ENCODE data around the gene BCOR.

The BCOR gene

DNA sequence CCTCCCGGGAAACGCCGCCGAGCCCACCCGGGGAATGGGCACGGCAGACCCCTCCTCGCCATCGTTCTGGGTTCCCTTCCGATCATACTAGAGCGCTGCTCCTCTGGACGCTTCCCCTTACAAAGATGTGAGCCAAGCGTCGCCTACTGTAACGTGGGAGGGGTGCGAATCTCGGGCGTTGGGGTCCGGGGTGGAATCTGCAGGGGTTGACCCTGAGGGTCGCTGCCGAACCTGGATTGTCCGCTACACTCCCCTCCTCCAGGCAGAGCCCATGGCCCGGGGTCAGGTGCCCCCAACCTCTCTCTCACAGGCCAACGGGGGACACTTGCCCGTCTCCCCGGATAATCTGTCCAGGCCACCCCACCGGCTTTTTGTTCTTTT is 13.8 kb downstream of the BCOR start:
- Mint-ChIP-seq H3K27me3 (no peaks in the 10 kb centered on the region), H3K9me3 (no peaks in the 10 kb centered on the region), H3K4me1 (peaks cover 36% of the 10 kb centered on the region), H3K27ac (ENCODE audit: low read depth) (no peak overlapping the region), H3K36me3 (ENCODE audit: insufficient read depth) (peaks cover 3% of the 10 kb centered on the region), H3K4me3 (peak overlapping the region; percentile 67)
- DNase-seq (ENCODE audit: low spot score in 2 of 2) (no peak), ATAC-seq (replicated peaks; ENCODE audit: extremely low read depth, poor library complexity, severe bottlenecking) (no peak)

DNA sequence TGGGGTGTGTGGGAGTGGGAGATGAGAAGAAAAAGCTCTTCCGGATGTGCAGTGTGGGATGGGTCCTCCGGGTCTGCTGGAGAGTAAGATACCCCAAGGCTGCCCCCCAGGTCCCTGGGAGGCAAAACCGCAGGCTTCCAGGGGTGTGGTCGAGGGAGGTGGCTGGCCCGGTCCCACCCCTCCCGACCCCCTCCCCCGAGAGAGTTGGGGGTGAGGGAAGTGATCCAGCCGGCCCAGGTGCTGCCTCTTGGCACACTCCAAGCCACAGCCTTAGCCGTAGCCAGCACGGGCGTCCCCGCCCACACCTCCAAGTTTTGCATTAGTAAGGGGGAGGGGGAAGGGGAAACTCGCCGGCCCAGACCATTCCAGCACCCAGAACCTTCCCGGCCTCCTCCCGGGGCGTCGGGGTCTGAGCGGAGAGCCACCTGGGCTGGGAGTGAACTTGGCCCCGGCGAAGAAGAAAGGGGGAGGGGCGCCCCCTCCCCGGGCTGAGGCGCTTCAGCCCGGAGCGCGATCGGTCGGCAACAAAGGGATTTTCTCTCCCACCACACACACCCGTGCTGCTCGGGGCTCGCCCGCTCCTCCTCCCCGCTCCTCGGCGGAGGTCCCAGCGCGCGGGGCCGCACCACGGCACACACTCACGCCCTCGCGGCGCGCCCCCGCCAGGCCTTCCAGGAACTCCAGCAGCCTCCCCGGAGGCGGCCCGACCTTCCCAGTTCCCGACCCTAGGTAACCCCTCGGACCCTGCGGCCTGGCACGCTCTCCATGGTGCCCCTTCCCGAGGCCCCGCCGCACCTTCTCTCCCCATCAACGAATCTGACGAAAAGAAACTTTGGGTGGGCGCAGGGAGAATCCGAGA is 14.4 kb downstream of the BCOR start:
- H3K9me3 Mint-ChIP-seq: no peaks in the 10 kb centered on the region
- peaks cover 3% of the 10 kb centered on the region for H3K36me3 Mint-ChIP-seq (ENCODE audit: insufficient read depth)
- H3K4me3 Mint-ChIP-seq: peak overlapping the region; percentile 67
- peaks cover 30% of the 10 kb centered on the region for H3K4me1 Mint-ChIP-seq
- H3K27ac Mint-ChIP-seq (ENCODE audit: low read depth): no peak overlapping the region
- ATAC-seq (replicated peaks; ENCODE audit: extremely low read depth, poor library complexity, severe bottlenecking) (no peak), DNase-seq (ENCODE audit: low spot score in 2 of 2) (no peak)
- H3K27me3 Mint-ChIP-seq: no peaks in the 10 kb centered on the region

DNA sequence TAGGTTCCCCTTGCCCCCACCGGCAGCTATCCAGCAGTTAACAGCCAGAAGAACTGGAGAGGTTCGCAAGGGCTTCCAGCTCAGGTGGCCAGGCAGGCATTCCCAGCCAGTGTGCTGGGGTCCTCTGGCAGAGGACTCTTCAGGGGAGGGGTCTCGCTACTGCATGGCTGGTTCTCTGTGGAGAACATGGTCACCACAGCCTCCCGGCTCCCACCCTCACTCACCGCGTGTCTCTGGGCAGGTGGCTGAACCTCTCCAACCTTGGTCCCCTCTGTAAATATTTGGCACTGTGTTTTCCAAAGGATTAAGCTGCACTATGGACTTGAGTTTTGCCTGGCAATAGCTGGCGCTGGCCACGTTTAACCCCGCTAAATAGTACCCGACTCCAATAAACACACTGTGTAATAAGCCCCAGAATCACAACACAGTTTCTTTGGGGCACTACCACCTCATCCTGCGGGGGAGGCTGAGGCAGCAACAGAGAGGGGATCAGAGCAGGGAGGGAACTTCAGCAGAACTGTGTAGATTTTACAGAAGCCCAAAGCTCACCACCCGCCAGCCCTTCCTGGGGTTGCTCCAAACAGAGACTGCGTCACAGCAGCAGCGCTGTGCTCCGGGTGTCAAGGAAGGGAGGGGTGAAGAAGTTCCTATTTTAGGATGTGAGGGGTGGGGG is 15.2 kb downstream of the BCOR start:
- H3K36me3 Mint-ChIP-seq (ENCODE audit: insufficient read depth): peaks cover 3% of the 10 kb centered on the region
- no peak overlapping the region for H3K4me3 Mint-ChIP-seq
- H3K4me1 Mint-ChIP-seq: peaks cover 35% of the 10 kb centered on the region
- H3K27ac Mint-ChIP-seq (ENCODE audit: low read depth): no peak overlapping the region
- no peaks in the 10 kb centered on the region for H3K9me3 Mint-ChIP-seq
- no peak for DNase-seq (ENCODE audit: low spot score in 2 of 2)
- no peaks in the 10 kb centered on the region for H3K27me3 Mint-ChIP-seq
- ATAC-seq (replicated peaks; ENCODE audit: extremely low read depth, poor library complexity, severe bottlenecking): no peak

DNA sequence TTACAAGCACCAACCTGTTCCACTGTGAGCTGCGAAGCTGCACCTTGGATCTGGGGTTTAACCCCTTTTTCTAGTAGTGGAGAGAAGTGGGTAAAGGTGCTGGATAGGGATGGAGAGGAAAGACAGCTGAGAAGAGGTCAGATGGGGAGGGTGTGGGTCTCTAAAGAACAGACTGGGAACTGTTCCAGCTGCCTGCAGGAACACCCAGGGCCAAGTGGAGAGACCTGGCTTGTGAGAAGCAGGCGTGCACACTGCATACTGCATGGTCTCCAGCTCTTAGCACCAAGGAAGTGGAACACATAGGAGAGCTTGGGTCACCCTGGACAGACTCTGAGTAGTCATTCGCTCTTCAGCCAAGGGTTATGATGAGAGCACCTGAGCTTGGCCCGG is 16.1 kb downstream of the BCOR start:
- Mint-ChIP-seq H3K4me3 (no peak overlapping the region), H3K27me3 (no peaks in the 10 kb centered on the region), H3K9me3 (no peaks in the 10 kb centered on the region), H3K4me1 (peaks cover 30% of the 10 kb centered on the region), H3K36me3 (ENCODE audit: insufficient read depth) (peaks cover 5% of the 10 kb centered on the region), H3K27ac (ENCODE audit: low read depth) (no peak overlapping the region)
- ATAC-seq (replicated peaks; ENCODE audit: extremely low read depth, poor library complexity, severe bottlenecking) (no peak), DNase-seq (ENCODE audit: low spot score in 2 of 2) (no peak)

DNA sequence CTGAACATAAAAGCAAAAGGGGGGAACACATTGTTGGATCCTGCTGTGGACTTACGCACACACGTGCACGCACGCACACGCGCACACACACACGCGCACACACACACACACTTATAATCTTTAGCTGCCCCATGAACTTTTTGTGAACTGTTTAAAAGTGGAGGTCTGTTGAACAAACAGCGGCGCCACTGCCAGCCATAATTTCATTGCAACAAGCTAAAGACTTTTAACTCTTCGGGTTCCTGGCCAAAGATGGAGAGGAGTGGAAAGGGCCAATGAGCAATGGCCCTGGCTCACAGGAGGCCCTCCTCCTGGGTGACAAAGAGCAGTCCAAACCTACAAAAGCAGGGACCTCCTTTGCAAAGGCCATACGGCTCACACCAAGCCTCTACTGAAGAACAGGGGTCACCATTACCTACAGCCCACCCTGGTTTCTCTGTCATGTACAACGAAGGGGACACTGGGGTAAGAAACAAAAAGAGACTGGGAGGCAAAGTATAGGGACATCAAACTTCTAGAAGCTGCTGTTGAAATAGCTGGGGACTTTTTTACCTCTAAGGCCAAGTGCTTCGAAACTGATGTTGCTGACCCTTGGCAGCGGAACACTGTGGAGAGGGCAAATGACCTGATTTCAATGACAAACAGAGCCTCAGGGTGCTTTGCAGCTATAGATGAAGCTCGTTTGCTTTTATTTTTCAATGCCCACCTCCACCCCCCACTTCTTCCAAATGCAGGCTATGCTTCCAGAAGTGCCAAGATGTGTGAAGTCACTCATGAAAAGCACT is 16.7 kb downstream of the BCOR start:
- Mint-ChIP-seq H3K27me3 (no peaks in the 10 kb centered on the region), H3K36me3 (ENCODE audit: insufficient read depth) (peaks cover 10% of the 10 kb centered on the region), H3K9me3 (no peaks in the 10 kb centered on the region), H3K4me3 (no peak overlapping the region), H3K4me1 (peaks cover 24% of the 10 kb centered on the region), H3K27ac (ENCODE audit: low read depth) (no peak overlapping the region)
- DNase-seq (ENCODE audit: low spot score in 2 of 2): no peak
- ATAC-seq (replicated peaks; ENCODE audit: extremely low read depth, poor library complexity, severe bottlenecking): no peak

DNA sequence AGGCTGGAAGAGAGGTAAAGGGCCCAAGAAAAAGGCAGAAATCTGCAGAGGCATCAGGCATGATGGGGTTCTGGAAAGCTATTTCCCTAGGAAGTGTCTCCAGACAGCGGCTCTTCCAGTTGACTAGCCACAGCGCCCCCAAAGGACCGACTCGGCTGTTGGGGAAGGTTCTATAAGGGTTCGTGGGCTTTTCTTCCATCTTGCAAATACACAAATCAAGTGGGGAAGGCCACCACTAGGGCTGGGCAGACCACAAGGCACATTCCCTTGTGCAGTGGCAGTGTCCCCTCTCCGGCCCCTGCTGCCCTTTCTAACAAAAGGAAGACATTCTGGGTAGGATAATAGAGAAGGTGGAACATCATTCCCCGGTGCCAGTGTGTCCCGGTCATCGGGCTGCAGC is 18.2 kb downstream of the BCOR start:
- no peak for DNase-seq (ENCODE audit: low spot score in 2 of 2)
- ATAC-seq (replicated peaks; ENCODE audit: extremely low read depth, poor library complexity, severe bottlenecking): no peak
- Mint-ChIP-seq H3K36me3 (ENCODE audit: insufficient read depth) (peaks cover 11% of the 10 kb centered on the region), H3K27me3 (no peaks in the 10 kb centered on the region), H3K9me3 (no peaks in the 10 kb centered on the region), H3K4me3 (no peak overlapping the region), H3K27ac (ENCODE audit: low read depth) (peak overlapping the region; percentile 29), H3K4me1 (peaks cover 13% of the 10 kb centered on the region)

DNA sequence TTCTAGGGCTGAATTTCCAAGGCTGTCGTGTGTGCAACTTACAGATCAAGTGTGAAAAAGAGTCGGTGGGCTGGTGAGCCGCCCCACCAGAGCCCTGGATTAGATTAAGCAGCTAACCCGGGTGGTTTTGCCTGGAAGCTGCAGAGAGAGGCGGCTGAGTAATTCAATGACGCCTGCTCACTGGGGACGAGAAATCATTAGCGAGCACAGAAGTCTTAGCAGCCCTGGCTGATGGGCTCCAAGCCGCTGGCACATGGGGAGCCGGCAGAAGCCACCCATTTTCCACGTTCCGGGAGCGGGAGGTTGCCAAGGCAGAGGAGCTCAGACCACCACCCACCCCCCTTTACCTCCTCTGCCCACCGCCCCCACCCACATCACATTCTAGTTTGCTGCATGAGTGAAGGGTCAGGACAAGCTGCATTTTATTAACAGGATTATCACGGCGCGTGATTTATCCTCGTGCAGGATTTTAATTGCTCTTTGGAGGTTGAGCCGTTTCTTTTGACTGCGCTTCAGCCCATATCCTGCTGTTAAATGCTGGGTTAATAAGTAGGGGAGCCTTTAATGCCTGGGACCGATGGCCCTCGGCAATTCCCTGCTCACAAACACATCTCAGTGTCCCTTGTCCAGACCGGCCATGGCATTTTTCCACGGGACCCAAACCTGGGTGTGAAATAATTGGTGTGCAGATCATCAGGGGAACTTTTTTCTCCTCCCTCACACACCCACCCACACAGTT is 19.1 kb downstream of the BCOR start:
- no peaks in the 10 kb centered on the region for H3K9me3 Mint-ChIP-seq
- DNase-seq (ENCODE audit: low spot score in 2 of 2): no peak
- no peaks in the 10 kb centered on the region for H3K27me3 Mint-ChIP-seq
- peaks cover 14% of the 10 kb centered on the region for H3K36me3 Mint-ChIP-seq (ENCODE audit: insufficient read depth)
- no peak overlapping the region for H3K4me3 Mint-ChIP-seq
- ATAC-seq (replicated peaks; ENCODE audit: extremely low read depth, poor library complexity, severe bottlenecking): no peak
- peaks cover 7% of the 10 kb centered on the region for H3K4me1 Mint-ChIP-seq
- no peak overlapping the region for H3K27ac Mint-ChIP-seq (ENCODE audit: low read depth)

DNA sequence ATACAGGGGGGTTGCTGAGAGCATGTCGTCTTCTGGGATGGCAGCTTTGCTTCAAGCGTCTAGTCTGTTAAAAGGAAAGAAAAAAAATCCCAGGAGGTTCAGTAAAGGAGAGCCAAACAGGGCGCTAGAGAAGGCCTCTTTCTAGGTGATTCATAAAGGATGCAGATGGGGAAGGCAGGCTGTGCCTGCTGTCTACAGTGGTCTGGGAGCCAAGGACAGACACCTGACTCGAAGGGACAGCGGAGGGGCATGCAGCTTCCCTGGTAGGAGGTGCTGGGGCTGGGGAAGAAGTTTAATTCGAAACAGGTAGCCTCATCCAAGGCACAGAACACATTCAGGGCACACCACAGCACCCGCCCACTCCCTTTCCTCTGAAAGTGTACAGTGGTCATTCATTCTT is 19.9 kb downstream of the BCOR start:
- DNase-seq (ENCODE audit: low spot score in 2 of 2) (no peak), ATAC-seq (replicated peaks; ENCODE audit: extremely low read depth, poor library complexity, severe bottlenecking) (no peak)
- no peak overlapping the region for H3K4me3 Mint-ChIP-seq
- H3K4me1 Mint-ChIP-seq: peaks cover 10% of the 10 kb centered on the region
- no peaks in the 10 kb centered on the region for H3K9me3 Mint-ChIP-seq
- no peaks in the 10 kb centered on the region for H3K27me3 Mint-ChIP-seq
- peaks cover 17% of the 10 kb centered on the region for H3K36me3 Mint-ChIP-seq (ENCODE audit: insufficient read depth)
- H3K27ac Mint-ChIP-seq (ENCODE audit: low read depth): no peak overlapping the region

DNA sequence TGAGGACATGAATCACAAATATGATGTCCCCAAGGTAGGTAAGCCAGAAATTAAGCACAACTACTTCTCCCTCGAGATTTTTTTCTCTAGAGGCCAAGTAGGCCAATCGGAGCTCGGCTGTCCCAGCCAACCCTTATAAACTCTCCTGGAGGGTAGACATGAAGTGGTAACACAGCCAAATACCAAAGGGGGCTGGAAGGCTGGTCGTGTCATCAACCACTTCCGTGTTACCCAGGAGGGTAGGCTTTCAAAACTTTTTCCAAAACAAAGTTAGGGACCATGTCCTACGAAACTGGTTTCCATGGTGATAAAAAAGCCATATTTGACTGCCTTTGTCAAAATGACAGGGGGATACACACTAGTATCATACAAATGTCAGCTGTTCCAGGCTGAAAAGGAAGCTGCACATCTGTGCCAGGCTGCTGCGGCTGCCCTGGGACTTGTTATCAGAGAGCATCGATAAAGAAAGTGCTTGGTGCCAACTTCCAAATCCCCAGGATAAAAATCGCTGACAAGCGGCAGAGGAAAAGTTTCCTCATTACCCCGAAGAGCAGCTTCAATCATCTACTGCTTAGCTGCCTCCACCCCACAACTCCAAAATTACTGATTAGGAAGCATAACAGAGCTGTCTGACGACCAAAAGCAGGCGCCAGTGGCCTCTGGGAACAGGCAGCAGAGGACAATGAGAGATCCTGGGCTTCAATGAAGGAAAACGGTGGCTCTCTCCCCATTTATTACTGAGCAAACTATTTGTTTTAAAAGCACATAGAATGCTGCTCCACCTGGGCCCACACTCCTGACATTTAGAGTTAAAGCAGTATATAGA is 20.8 kb downstream of the BCOR start:
- ATAC-seq (replicated peaks; ENCODE audit: extremely low read depth, poor library complexity, severe bottlenecking) (no peak), DNase-seq (ENCODE audit: low spot score in 2 of 2) (no peak)
- H3K4me3 Mint-ChIP-seq: no peak overlapping the region
- H3K27me3 Mint-ChIP-seq: no peaks in the 10 kb centered on the region
- H3K4me1 Mint-ChIP-seq: peaks cover 11% of the 10 kb centered on the region
- H3K27ac Mint-ChIP-seq (ENCODE audit: low read depth): no peak overlapping the region
- peaks cover 22% of the 10 kb centered on the region for H3K36me3 Mint-ChIP-seq (ENCODE audit: insufficient read depth)
- H3K9me3 Mint-ChIP-seq: no peaks in the 10 kb centered on the region

DNA sequence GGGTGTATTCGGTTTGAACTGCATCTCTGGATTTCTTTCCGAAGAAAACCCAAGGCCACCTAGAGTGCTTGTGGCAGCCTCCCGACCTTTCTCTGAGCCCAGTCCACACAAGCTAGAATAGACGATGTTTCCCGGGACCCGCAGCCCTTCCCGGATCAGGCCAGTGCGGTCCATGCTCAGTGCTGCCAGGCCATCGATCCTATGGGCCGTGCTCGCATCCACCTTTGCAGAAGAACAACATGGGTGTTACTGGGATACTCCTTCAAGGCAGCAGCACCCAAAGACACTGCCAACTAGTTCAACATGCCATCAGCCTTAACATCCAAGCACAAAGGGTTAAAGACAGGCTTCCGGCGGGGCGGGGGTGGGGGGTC is 22.8 kb downstream of the BCOR start:
- ATAC-seq (replicated peaks; ENCODE audit: extremely low read depth, poor library complexity, severe bottlenecking): no peak
- no peak overlapping the region for H3K4me3 Mint-ChIP-seq
- no peaks in the 10 kb centered on the region for H3K9me3 Mint-ChIP-seq

DNA sequence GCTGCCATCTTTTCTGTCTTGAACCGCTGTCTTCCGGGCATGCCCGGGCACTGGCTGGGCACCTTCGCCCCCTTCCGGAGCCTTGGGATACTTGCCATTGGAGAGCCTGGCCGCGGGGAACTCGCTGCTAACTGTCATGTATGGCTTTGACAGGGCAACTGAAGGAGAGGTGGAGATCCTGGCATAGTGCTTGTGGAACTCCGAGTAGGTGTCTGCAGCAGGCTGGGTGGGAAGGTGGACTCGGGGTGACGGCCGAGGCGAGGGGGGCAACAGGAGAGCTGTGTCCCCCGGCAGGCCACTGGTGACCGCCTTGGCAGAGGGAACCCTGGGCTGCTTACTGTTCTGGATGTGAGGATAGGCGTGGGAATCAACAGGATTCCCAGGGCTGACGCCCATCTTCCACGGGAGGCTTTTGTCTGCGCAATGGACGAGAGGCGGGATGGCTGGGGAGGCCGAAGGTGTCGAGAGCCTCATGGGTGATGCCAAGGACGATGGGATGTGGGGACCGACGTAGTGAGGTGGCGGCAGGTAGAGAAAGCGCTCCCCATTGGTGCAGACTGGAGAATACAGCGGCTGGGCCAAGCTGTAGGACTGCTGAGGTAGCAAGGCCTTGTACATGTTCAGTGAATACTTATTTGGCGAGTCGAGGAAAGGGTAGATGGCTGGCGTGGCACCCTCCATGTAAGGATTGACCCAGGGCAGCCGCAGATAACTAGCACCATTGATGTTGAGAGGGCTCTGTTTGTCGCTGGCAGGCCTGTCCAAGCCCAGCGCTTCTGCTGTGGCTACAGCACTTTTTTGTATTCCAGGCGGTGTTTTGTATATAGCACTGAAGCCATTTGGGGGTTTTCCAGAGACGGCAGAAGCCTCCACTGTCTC is 23.4 kb downstream of the BCOR start:
- Mint-ChIP-seq H3K9me3 (no peaks in the 10 kb centered on the region), H3K36me3 (ENCODE audit: insufficient read depth) (peaks cover 26% of the 10 kb centered on the region), H3K27ac (ENCODE audit: low read depth) (no peak overlapping the region), H3K27me3 (no peaks in the 10 kb centered on the region), H3K4me3 (no peak overlapping the region), H3K4me1 (peaks cover 27% of the 10 kb centered on the region)
- ATAC-seq (replicated peaks; ENCODE audit: extremely low read depth, poor library complexity, severe bottlenecking) (no peak), DNase-seq (ENCODE audit: low spot score in 2 of 2) (no peak)

More for the DNA sequence above, 22.8 kb downstream of the BCOR start:
- peaks cover 26% of the 10 kb centered on the region for H3K4me1 Mint-ChIP-seq
- peaks cover 28% of the 10 kb centered on the region for H3K36me3 Mint-ChIP-seq (ENCODE audit: insufficient read depth)
- no peak for DNase-seq (ENCODE audit: low spot score in 2 of 2)
- H3K27ac Mint-ChIP-seq (ENCODE audit: low read depth): no peak overlapping the region
- no peaks in the 10 kb centered on the region for H3K27me3 Mint-ChIP-seq
